ENCODE data around the gene NAGLU.

The NAGLU gene

GRCh38 chr17:42565523-42566214 is 29.6 kb downstream of the NAGLU start:
- DNase-seq, result no peak

DNA sequence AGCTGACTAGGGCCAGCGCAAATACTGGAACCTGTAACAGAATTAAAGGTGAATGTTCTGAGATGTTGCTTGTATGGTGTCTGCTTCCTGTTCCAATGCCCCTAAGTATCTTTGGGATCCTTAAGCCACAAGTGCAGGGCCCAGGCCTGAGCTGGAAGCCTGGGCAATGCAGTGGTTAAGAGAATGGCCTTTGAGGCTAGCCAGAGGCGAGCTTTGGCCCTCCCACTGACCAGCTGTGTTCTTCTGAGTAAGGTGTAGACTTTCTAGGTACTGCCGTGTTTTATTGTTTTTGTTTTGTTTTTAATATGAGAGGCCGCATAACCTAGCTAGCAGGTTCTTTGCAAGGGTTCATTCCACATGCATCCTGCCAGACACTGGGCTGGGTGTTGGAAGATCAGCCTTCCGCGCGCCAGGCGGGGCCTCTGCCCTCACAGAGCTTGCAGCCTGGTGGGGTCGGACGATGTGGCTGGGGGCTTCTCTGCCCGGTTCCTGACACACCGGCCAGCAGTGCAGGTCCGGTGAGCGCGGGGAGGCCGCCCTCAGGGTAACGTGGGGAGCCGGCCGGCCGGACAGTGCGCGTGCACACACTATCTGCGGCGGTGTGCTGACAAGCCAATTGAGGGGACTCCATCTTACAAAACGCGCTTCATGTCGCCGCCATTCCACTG is 30.3 kb downstream of the NAGLU start:
- DNase-seq, result no peak

DNA sequence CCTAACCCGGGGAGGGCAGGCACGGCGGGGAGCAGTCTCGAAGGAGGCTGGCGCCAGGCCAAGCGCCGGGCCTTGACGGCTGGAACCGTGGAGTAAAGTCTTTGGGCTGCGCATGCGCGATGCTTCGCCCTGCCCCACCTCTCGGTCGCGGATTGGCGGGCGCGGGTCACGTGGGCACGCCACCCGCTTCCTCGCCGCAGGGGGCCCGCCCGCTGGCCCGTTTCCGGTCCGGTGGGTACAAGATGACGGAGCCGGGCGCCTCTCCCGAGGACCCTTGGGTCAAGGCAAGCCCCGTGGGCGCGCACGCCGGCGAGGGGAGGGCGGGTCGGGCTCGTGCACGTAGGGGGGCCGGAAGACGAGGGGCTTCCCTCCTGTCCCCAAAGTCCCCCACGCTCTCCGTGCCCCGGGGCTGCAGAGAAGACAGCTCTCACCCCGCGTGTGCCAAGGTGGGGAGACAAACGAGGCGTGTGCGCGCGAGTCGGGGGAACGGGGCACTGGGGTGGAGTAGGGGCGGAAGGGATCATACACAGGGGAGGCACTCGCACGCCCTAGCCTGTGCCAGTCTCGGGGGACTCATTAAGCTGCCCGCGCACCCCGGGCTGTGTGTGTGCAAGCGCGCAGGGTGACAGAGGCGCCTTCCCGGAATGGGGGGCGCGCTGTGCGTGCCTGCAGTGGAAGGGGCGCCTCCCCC is 31.0 kb downstream of the NAGLU start, which contains the start of gene MLX:
Gene MLX, plus strand, starts transcription at position 218 of the 691 bp plus-strand sequence. Its CDS starts 25 bp downstream, at position 243.
- DNase-seq, result peak; percentile 91

DNA sequence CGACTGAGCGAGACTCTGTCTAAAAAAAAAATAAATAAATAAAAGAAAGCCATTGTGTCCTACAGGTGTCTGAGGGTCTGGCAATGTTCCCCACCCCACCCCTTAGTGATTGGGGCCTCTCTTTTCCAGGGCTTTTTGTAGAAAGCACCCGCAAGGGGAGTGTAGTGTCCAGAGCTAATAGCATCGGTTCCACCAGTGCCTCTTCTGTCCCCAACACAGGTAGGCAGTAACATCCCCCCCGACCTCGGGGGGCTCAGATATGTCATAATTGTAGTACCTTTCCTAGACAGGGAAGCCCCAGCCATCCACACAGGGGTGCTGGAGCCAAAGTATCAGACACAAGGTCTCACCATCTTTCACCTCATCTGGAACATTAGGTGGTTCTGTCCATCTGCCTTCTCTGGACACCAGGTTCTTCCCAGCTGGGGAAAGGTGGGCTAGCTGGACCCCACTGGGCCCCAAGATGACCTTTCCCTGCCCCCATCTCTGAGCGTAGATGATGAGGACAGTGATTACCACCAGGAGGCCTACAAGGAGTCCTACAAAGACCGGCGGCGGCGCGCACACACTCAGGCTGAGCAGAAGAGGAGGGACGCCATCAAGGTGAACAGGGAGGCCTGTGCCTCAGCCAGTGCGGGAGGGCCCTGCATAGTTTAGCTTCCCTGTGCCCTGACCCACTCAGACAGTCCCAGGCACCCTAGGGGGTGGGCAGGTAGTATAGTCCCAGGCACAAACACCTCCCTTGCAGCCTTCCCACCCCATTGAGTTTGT is 32.5 kb downstream of the NAGLU start:
- no peak for DNase-seq

DNA sequence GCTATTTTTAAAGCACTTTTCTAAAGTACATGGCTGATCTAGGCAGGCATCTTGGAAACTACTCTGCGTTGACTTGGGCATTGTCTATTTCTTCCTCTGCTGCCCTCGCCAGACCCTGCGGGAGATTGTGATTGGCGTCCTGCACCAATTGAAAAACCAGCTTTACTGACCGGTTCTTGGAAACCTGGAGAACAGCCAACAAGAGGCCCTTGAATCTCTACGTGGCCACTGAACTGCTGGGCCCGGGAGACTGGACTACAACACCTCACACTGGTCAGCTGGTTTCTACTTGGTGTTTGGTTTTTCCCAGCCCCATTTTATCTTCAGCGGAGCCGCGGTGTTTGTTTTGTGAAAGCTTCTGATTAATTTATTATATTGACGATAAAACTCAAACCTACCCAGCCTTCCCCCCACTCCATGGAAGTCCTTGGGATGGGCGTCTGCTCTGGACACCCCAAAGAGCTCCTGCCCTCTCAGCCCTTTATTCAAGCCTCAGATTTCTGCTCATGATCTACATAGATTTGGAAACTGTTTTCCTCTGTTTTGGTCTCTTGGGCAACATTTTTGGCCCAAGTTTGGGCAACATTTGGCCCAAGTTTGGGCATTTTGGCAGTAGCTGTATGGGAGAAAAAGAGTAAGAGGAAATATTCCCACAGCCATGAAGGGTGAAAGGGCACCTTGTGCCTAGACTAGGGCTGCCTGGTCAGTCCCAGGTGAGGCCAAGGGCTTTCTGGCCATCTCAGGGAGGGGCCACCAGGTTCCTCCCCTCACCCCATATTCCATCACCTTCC is 35.6 kb downstream of the NAGLU start:
- DNase-seq, result no peak

DNA sequence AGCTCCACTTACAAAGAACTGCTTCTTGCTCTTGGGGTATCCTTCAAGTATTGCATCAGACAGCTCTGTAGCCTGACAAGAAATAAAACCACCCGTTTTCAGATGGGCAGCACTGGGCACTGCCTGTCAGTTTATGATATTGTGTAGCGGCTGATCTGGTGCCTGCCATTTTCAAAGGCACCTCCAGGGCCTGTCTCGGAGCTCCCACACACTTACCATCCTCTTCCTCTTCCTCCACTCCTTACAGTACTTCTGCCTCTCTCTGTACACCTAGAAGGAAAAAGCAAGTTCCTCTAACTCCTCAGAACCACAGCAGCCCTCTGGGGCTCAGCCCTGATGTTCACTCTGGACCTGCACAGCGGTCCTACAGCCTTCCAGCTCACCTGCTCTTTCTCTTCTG is 37.1 kb downstream of the NAGLU start:
- no peak for DNase-seq

GRCh38 chr17:42574463-42574862 is 38.4 kb downstream of the NAGLU start:
- no peak for DNase-seq

DNA sequence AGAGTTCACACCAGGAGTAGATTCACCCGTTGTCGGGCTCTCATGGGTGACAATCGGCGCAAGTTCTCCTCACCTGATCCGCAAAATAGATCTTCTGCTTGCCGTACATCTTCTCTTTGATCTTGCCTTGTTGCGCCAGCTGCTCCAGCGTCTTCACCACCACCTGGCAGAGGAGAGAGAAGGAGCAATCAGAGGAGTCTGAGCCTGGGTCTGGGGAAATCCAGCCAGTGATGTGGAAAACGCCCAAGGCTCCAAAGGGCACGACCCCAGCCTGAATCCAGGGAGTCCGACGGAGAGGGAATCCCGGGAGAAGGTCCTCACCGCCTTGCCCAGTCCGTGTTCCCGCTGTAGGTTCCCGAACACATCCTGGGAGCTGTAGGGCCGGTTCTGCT is 41.1 kb downstream of the NAGLU start:
- DNase-seq, result no peak

- DNase-seq, result peak; percentile 88
Observed at GRCh38 chr17:42577532-42578281, 41.7 kb downstream of the NAGLU start, which contains the start of gene PSMC3IP. PSMC3IP (minus strand) TSS chr17:42577729; CDS start chr17:42577686, 43 bp downstream.

DNA sequence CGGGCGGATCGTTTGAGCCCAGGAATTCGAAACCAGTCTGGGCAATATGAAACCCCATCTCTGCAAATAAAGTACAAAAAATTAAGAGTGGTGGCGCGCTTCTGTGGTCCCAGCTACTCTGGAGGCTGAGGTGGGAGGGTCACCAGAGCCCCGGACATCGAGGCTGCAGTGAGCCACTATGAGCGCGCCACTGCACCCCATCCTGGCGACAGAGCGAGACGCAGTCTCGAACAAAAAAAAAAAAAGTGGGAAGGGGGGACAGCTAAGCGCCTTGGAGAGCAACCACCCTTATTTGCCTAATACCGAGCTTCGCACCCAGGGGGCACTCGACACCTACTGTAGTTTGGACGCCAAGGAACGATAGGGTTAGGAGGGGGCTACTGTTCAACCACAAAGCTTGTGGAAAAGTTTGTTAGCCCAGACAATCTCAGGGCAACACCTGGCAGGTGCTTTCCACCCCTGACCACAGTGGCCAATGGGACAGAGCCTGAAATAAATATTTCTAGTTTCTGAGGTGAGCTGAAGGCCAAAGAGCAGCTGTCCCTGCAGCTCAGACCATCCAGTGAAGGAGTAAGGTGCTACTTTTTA is 42.3 kb downstream of the NAGLU start:
- peak; percentile 78 for DNase-seq

GRCh38 chr17:42579794-42580551 is 43.9 kb downstream of the NAGLU start:
- no peak for DNase-seq

- DNase-seq, result no peak
Observed at GRCh38 chr17:42581744-42582270, 45.8 kb downstream of the NAGLU start.

GRCh38 chr17:42584880-42585279 is 48.8 kb downstream of the NAGLU start:
- no peak for DNase-seq

DNA sequence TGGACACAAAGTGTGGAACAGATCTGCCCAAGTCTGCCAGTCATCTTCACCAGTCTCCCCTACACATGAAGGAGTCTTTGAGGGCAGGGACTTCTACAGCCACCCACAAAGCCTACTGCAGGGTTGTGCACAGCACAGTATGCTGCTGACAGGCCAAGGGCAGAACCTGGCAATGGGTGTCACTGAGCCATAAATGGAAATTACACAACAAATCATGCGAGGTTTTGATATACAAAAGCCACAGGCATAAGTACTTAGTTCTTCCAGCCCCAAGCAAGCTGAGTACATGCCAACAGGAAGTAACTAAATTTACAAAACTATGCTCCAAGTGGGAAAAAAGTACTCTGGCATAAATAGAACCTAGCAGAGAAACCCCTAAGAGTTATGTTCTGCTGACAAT is 49.3 kb downstream of the NAGLU start:
- DNase-seq, result no peak

DNA sequence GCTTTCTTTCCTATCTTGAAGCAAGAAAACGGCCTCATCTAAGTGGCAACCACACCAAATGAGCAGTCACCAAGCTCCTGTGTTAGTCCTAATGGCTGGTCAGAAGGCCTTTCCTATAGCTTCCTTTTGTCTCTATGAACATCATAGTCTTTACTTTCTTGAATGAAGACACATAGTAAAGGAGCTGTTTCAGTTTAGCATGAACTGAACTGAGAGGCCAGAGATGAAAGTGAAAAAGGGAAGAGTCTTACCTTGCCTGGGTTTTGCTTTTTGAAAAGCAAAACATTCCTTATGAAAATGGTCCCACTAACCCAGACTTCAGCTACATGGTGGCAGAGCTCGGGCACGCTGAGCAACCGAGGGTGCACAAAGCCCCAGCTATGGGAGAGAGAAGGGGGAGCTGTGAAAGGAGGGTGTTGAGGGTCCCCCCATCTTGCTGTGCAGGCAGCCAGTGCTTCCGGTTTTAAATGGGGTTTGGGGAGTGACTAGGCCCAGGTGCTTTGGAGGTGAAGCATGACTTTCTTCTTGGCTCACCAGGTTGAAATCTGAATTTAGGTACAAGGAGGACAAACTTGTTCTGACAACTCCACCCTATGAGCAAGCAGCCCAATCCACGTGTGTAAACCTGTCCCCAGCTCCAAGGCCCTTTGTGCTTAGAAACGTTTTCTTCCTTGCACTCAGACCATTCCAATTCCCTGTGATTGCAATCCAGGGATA is 50.6 kb downstream of the NAGLU start:
- no peak for DNase-seq

- DNase-seq, result no peak
Observed at GRCh38 chr17:42590886-42591285, 54.8 kb downstream of the NAGLU start.

DNA sequence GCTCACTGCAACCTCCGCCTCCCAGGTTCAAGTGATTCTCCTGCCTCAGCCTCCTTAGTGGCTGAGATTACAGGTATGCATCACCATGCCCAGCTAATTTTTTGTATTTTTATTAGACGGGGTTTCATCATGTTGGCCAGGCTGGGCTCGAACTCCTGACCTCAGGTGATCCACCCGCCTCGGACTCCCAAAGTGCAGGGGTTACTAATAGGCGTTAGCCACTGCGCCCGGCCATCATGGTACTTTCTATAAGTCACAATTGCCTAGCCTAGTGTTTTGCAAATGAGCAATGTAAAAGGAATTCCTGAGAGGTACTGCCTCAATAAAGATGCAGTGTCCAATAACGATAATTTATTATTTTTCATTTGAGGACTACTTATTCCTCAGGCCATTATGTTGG is 55.4 kb downstream of the NAGLU start:
- DNase-seq, result no peak
